Adrenal gland (tissue), 12 donors: ENCODE results near the gene NUP210L. TPM values are rescaled to one million over a fixed set of nuclear protein-coding genes. Genes with fewer than 3 reads are reported as not detected.
A peak's percentile ranks its signal among the peaks of the same experiment; 100 is the strongest.

ENCODE experiments used
- DNase-seq, 7 donors: peaks; one replicate each; pipeline ENCODE4 v3.0.0-alpha.2; 2019 to 2020
- H3K27ac ChIP-seq, 5 donors: fragments of 200-600 bp; sonication (generic) in 4 of 5; 1 replicate in 3 of 5; 2 replicates in 2 of 5; pipeline versions ENCODE4 v1.5.1 to v1.8.0; 2016 to 2020; ENCODE audit warnings: mild to moderate bottlenecking in 1 of 5
- H3K27me3 ChIP-seq: fragments of 200-600 bp; 2 replicates; pipeline ENCODE4 v1.8.0; 2021
- H3K36me3 ChIP-seq, 2 donors: fragments of 200-600 bp; replicated peaks in 1 of 2; 1 replicate in 1 of 2; 2 replicates in 1 of 2; pipeline versions ENCODE4 v1.5.1 to v1.8.0; 2018 to 2022
- H3K4me1 ChIP-seq, 2 donors: fragments of 200-600 bp; replicated peaks in 1 of 2; 1 replicate in 1 of 2; 2 replicates in 1 of 2; pipeline versions ENCODE4 v1.5.1 to v1.8.0; 2018 to 2021
- H3K4me3 ChIP-seq, 4 donors: fragments of 200-600 bp; sonication (generic) in 3 of 4; one replicate each; pipeline ENCODE4 v1.5.1; 2016 to 2018
- H3K9me3 ChIP-seq, 3 donors: fragments of 200-600 bp; sonication (generic) in 1 of 3; replicated peaks in 1 of 3; 1 replicate in 2 of 3; 2 replicates in 1 of 3; pipeline versions ENCODE4 v1.5.1 to v1.8.0; 2016 to 2021
- POLR2A ChIP-seq, 2 donors: fragments of 450-650 bp; IDR thresholded peaks; one replicate each; pipeline ENCODE4 v1.6.1; 2017; ENCODE audit warnings: antibody characterized with exemption in 2 of 2, mild to moderate bottlenecking in 2 of 2, moderate library complexity in 1 of 2
- WGBS, 4 donors: extraction: QIAGEN DNeasy Blood & Tissue Kit in 2 of 4; methylation state at CpG; one replicate each; pipeline versions ENCODE4 v1.1.5 to v1.1.7; 2013 to 2017; 5-methylcytosine and 5-hydroxymethylcytosine counted together
- intact Hi-C, 2 donors: fragments of 100-400 bp; cut with DNase I; formaldehyde crosslinking; loops; one replicate each; pipeline versions ENCODE4 v1.14.1 to v1.15.0; 2022 to 2023
- polyA plus RNA-seq, 3 donors: library from polyadenylated mRNA; stranded (reverse); fragments of 200-250 nt in 2 of 3; fragments of 350-450 nt in 1 of 3; fragmentation: Illumina TruSeq in 1 of 3; extraction: RNeasy Lipid Tissue Mini Kit (QIAGEN cat#74804) in 1 of 3; gene quantifications; one replicate each; pipeline ENCODE4 v1.2.3, GENCODE V29; 2013 to 2014
- total RNA-seq, 9 donors: library from RNA; depleted of rRNA in 4 of 9; stranded (reverse); fragments of >200 nt in 4 of 9; fragments of 120-200 nt in 1 of 9; fragmentation: NEBNext Ultra II Directional in 1 of 9; extraction: Animal tissue kit (Norgen Biotek cat#: 25700) in 1 of 9; gene quantifications; one replicate each; pipeline versions ENCODE4 v1.1.0 to v1.2.4, GENCODE V29; 2013 to 2023
- TF ChIP-seq, protein P1 (sequence below), 6 experiments: fragments of 450-650 bp in 4 of 6; fragments of 200-600 bp in 2 of 6; sonication (generic) in 1 of 6; IDR thresholded peaks; 1 replicate in 5 of 6; 2 replicates in 1 of 6; pipeline versions ENCODE4 v1.5.1 to v1.8.0; 2016 to 2021; ENCODE audit warnings: antibody characterized with exemption in 6 of 6, mild to moderate bottlenecking in 2 of 6, moderate library complexity in 1 of 6
- donor health status: healthy with polysubstance abuse.
- donor health status: Bipolar disorder and iron deficiency.
- donor health status: DM: yes; HTN: yes; CAD: no.
- donor health status: DM: no; HTN: no; CAD: no.
- donor health status: DM: no; HTN: no; CAD: no.
- donor health status: DM: yes; HTN: yes; CAD: no.

The NUP210L gene
- total and polyA plus RNA-seq, 12 donors, result 0.03 to 0.07 (median 0.06) TPM; not detected in 7

DNA sequence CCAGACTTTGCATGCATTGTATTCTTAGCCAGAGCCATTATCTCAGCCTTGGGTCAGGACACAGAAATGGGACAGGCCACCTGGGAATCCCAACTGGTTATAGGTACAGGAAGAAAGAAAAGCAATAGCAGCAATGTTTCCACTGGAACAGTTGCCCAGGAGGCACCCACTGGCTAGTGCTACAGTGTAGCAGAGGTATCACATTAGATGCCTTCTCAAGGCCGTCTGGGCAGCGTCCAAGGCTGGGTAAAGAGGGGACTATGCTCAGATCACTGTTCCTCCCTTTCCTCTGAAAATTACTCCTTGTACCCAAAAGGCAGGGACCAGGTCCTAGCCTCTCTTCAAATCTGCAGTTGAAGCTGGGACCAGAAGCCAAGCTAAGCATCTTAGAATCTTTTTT, 184.5 kb downstream of the NUP210L start:
- no peaks in the 10 kb centered on the region for H3K27me3 ChIP-seq
- intact Hi-C loops, result no loop called here
- H3K36me3 ChIP-seq, result peaks cover 0 to 25% of the 10 kb centered on the region in 2 donors
- no peaks in the 10 kb centered on the region for H3K9me3 ChIP-seq
- TF ChIP-seq POLR2A (IDR thresholded peaks at IDR 0.05), result no peak
- TF ChIP-seq, protein P1, sequence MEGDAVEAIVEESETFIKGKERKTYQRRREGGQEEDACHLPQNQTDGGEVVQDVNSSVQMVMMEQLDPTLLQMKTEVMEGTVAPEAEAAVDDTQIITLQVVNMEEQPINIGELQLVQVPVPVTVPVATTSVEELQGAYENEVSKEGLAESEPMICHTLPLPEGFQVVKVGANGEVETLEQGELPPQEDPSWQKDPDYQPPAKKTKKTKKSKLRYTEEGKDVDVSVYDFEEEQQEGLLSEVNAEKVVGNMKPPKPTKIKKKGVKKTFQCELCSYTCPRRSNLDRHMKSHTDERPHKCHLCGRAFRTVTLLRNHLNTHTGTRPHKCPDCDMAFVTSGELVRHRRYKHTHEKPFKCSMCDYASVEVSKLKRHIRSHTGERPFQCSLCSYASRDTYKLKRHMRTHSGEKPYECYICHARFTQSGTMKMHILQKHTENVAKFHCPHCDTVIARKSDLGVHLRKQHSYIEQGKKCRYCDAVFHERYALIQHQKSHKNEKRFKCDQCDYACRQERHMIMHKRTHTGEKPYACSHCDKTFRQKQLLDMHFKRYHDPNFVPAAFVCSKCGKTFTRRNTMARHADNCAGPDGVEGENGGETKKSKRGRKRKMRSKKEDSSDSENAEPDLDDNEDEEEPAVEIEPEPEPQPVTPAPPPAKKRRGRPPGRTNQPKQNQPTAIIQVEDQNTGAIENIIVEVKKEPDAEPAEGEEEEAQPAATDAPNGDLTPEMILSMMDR (IDR thresholded peaks at IDR 0.05), result no peak
- peaks cover 11 to 17% of the 10 kb centered on the region in 2 donors for H3K4me1 ChIP-seq
- H3K27ac ChIP-seq, result no peak overlapping the region
- 36 to 70% (median 59%) methylated on average over 2 of the region's 2 CpGs for WGBS, 4 donors
- H3K4me3 ChIP-seq, result no peak overlapping the region
- DNase-seq, result no peak

GRCh38 chr1:153968972-153969371, 185.9 kb downstream of the NUP210L start:
- H3K9me3 ChIP-seq, result no peaks in the 10 kb centered on the region
- H3K27me3 ChIP-seq, result no peaks in the 10 kb centered on the region
- peak in 2 of 7 donors; percentile 12 to 51 for DNase-seq
- H3K4me3 ChIP-seq, result no peak overlapping the region
- peaks cover 15 to 28% of the 10 kb centered on the region in 2 donors for H3K4me1 ChIP-seq
- TF ChIP-seq, protein P1 (IDR thresholded peaks at IDR 0.05), result no peak
- no peak for TF ChIP-seq POLR2A (IDR thresholded peaks at IDR 0.05)
- no peak overlapping the region for H3K27ac ChIP-seq
- intact Hi-C loops, result no loop called here
- 90 to 100% (median 96%) methylated on average over 2 of the region's 2 CpGs; no CpG with 5 or more reads in 1 of the 4 donors for WGBS, 4 donors
- H3K36me3 ChIP-seq, result peaks cover 0 to 11% of the 10 kb centered on the region in 2 donors

GRCh38 chr1:153968408-153968807, 186.5 kb downstream of the NUP210L start:
- no peaks in the 10 kb centered on the region for H3K9me3 ChIP-seq
- intact Hi-C loops, result no loop called here
- DNase-seq, result peak in 3 of 7 donors; percentile 36 to 69 (median 38)
- H3K27me3 ChIP-seq, result no peaks in the 10 kb centered on the region
- TF ChIP-seq, protein P1 (IDR thresholded peaks at IDR 0.05), result no peak
- no peak for TF ChIP-seq POLR2A (IDR thresholded peaks at IDR 0.05)
- peaks cover 18 to 30% of the 10 kb centered on the region in 2 donors for H3K4me1 ChIP-seq
- H3K27ac ChIP-seq, result no peak overlapping the region
- H3K4me3 ChIP-seq, result peak overlapping the region in 2 of 4 donors; percentile 57 to 66
- peaks cover 0 to 6% of the 10 kb centered on the region in 2 donors for H3K36me3 ChIP-seq
- WGBS, 4 donors, result 8 to 25% (median 15%) methylated on average over 10 to 13 of the region's 13 CpGs

DNA sequence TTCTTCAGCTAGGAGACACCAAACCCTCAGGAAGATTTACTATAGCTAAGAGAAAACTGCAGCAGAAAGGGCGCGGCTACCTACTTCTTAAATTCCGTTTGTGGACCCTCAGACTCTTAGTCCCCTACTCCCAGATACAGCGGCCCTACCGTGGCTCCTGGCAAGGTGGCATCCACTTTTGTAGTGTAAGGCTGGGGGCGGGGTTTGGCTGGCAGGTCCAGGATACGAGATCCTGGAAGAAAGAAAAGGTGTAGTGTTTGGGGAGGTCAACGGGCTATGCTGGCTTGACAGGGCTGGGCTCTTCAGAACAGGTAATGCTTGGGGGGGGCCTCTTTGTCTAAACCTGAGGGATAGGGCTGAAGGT, 186.9 kb downstream of the NUP210L start:
- Histone ChIP-seq H3K4me1 (peaks cover 18 to 30% of the 10 kb centered on the region in 2 donors), H3K27me3 (no peaks in the 10 kb centered on the region), H3K9me3 (no peaks in the 10 kb centered on the region), H3K27ac (peak overlapping the region; percentile 57 to 96 (median 90)), H3K36me3 (peaks cover 0 to 2% of the 10 kb centered on the region in 2 donors), H3K4me3 (peak overlapping the region in 3 of 4 donors; percentile 57 to 92 (median 66))
- intact Hi-C loops, result no loop called here
- 0 to 2% (median 1%) methylated on average over 6 to 8 of the region's 8 CpGs for WGBS, 4 donors
- TF ChIP-seq POLR2A (IDR thresholded peaks at IDR 0.05), result no peak
- TF ChIP-seq, protein P1 (IDR thresholded peaks at IDR 0.05), result no peak
- peak in 3 of 7 donors; percentile 48 to 64 (median 59) for DNase-seq
